H1 (cell line): ENCODE measurements around the gene ZBTB38.

Experiments
- BRCA1 ChIP-seq: IDR thresholded peaks from 2 replicates; pipeline ENCODE4 v1.6.1; 2012; ENCODE audit warnings: low read depth, low read length, improper control_type of control experiment
- CTCF ChIP-seq, 3 experiments: IDR thresholded peaks; 1 replicate in 2 of 3; 2 replicates in 1 of 3; pipeline versions ENCODE4 v1.5.1 to v1.6.1; 2011; ENCODE audit warnings: low read length in 3 of 3, mild to moderate bottlenecking in 3 of 3, inconsistent platforms in 2 of 3, low read depth in 1 of 3, moderate library complexity in 1 of 3; ENCODE audit not compliant: insufficient read depth in 1 of 3; ENCODE audit errors: control extremely low read depth in 1 of 3
- MAFK ChIP-seq: IDR thresholded peaks from 2 replicates; pipeline ENCODE4 v1.6.1; 2012; ENCODE audit warnings: low read depth, mild to moderate bottlenecking, improper control_type of control experiment, low read length
- PHF8 ChIP-seq: fragments of 200-600 bp; sonication (generic); conservative IDR thresholded peaks from 2 replicates; pipeline ENCODE4 v1.7.1; 2012; ENCODE audit warnings: low read depth, mild to moderate bottlenecking, inconsistent platforms, low read length, moderate library complexity
- POLR2A ChIP-seq, 2 experiments: IDR thresholded peaks; 1 replicate in 1 of 2; 2 replicates in 1 of 2; pipeline ENCODE4 v1.6.1; 2011; ENCODE audit warnings: low read depth in 2 of 2, low read length in 2 of 2, mild to moderate bottlenecking in 2 of 2; ENCODE audit errors: control extremely low read depth in 1 of 2
- POLR2AphosphoS5 ChIP-seq: IDR thresholded peaks from 2 replicates; pipeline ENCODE4 v1.6.1; 2011; ENCODE audit warnings: low read depth, low read length
- SIN3A ChIP-seq, 2 experiments: IDR thresholded peaks in 1 of 2; conservative IDR thresholded peaks in 1 of 2; 2 replicates each; pipeline ENCODE4 v1.6.1; 2011 to 2012; ENCODE audit warnings: low read length in 2 of 2, improper control_type of control experiment in 1 of 2, low read depth in 1 of 2, mild to moderate bottlenecking in 1 of 2
- SIX5 ChIP-seq: IDR thresholded peaks from 2 replicates; pipeline ENCODE4 v1.6.1; 2011; ENCODE audit warnings: mild to moderate bottlenecking, low read depth, low read length
- SP1 ChIP-seq: IDR thresholded peaks from 2 replicates; pipeline ENCODE4 v1.6.1; 2011; ENCODE audit warnings: low read depth, low read length
- SP2 ChIP-seq: IDR thresholded peaks from 2 replicates; pipeline ENCODE4 v1.6.1; 2012; ENCODE audit warnings: mild to moderate bottlenecking, low read length, inconsistent platforms
- TEAD4 ChIP-seq: IDR thresholded peaks from 2 replicates; pipeline ENCODE4 v1.6.1; 2012; ENCODE audit warnings: low read depth, low read length, inconsistent platforms, mixed read lengths
- ZNF274 ChIP-seq: IDR thresholded peaks from 2 replicates; pipeline ENCODE4 v1.7.0; 2012; ENCODE audit warnings: low read length, borderline replicate concordance; ENCODE audit errors: extremely low read depth
- TF ChIP-seq, protein P1 (sequence below): IDR thresholded peaks from 2 replicates; pipeline ENCODE4 v1.6.1; 2012; ENCODE audit warnings: low read length, inconsistent platforms

DNA sequence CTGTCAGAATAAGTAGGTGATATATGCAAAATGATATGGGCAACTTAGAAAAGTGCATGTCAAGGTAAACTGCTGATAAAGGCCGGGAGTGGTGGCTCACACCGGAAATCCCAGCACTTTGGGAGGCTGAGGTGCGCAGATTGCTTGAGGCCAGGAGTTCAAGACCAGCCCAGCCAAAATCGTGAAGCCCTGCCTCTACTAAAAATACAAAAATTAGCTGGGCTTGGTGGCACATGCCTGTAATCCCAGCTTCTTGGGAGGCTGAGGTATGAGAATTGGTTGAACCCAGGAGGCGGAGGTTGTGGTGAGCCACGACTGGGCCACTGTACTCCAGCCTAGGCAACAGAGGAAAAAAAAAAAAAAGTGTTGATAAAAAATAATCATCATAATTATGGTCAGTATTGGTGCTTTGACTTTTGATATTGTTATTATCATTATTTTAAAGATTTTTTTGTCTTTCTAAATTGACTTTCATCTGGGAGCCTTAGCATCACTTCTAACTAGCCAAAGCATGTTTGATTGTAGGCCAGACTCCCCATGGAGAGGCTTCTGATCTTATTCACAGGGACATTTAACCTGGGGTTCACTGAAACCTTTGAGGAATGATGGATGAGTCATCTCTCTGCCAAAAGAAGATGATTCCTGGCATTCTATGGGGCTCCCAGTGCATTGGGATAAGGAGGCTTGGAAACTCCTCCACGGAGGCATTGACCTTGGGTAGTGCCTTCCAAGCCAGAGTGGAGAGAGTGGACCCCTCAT is 5.6 kb downstream of the ZBTB38 start:
- TF ChIP-seq SP2 = no peak
- TF ChIP-seq CTCF (IDR thresholded peaks at IDR 0.05; ENCODE audit: control extremely low read depth in 1 of 3, insufficient read depth in 1 of 3, low read depth in 1 of 3, low read length in 3 of 3) = no peak
- TF ChIP-seq SP1 = no peak
- TF ChIP-seq ZNF274 = no peak
- no peak for TF ChIP-seq POLR2AphosphoS5
- no peak for TF ChIP-seq PHF8
- no peak for TF ChIP-seq TEAD4
- TF ChIP-seq SIX5 = no peak
- TF ChIP-seq POLR2A (IDR thresholded peaks at IDR 0.05; ENCODE audit: control extremely low read depth in 1 of 2, low read depth in 2 of 2, low read length in 2 of 2) = no peak
- TF ChIP-seq, protein P1, sequence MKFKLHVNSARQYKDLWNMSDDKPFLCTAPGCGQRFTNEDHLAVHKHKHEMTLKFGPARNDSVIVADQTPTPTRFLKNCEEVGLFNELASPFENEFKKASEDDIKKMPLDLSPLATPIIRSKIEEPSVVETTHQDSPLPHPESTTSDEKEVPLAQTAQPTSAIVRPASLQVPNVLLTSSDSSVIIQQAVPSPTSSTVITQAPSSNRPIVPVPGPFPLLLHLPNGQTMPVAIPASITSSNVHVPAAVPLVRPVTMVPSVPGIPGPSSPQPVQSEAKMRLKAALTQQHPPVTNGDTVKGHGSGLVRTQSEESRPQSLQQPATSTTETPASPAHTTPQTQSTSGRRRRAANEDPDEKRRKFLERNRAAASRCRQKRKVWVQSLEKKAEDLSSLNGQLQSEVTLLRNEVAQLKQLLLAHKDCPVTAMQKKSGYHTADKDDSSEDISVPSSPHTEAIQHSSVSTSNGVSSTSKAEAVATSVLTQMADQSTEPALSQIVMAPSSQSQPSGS = no peak
- TF ChIP-seq SIN3A (conservative IDR thresholded peaks at IDR 0.05 in 1 of 2, IDR thresholded peaks at IDR 0.05 in 1 of 2; ENCODE audit: low read depth in 1 of 2, low read length in 2 of 2) = no peak
- no peak for TF ChIP-seq MAFK
- no peak for TF ChIP-seq BRCA1
